GM12878 (cell line): ENCODE measurements around the gene NFATC2. TPM values are rescaled to one million over a fixed set of nuclear protein-coding genes. Genes with fewer than 3 reads are reported as not detected.

Source experiments
- ATAC-seq: fragments of 200-7000 bp; cut with Tn5 transposase; 3 replicates; pipeline ENCODE4 v1.9.1; 2020; ENCODE audit warnings: mild to moderate bottlenecking, moderate library complexity
- BruUV-seq: library from RNA; stranded (reverse); fragments of 400-500 nt; replicated peaks from 2 replicates; lab custom pipeline; 2021; lab: Mats Ljungman, UMichigan
- CTCF ChIA-PET: fragments of 300-600 bp; sonication (Branson Sonifier 250); formaldehyde crosslinking; extraction: SDS; loops from one replicate; lab custom pipeline; 2021; ENCODE audit warnings: inconsistent platforms; lab: Yijun Ruan, JAX
- POLR2A ChIA-PET: fragments of 350-600 bp; formaldehyde crosslinking; extraction: SDS; loops from one replicate; lab custom pipeline; 2021; ENCODE audit warnings: inconsistent platforms; lab: Charles Lee
- RAD21 ChIA-PET: fragments of 300-600 bp; sonication (Branson Sonifier 250); formaldehyde crosslinking; loops from one replicate; lab custom pipeline; 2023; ENCODE audit warnings: antibody characterized with exemption; ENCODE audit not compliant: unreplicated experiment; lab: Charles Lee
- SMC1A ChIA-PET: fragments of 300-600 bp; sonication (Branson Sonifier 250); formaldehyde crosslinking; loops from one replicate; lab custom pipeline; 2023; ENCODE audit not compliant: unreplicated experiment, uncharacterized antibody; lab: Charles Lee
- DNase-seq: peaks from one replicate; pipeline ENCODE4 v3.0.0-alpha.2; 2011; ENCODE audit warnings: low read depth, low spot score
- FAIRE-seq: peaks from 3 replicates; lab custom pipeline; 2011; peaks lifted over from hg19 to GRCh38; lab: Jason Lieb, UNC
- H2AFZ ChIP-seq: 2 replicates; pipeline ENCODE4 v1.6.0; 2011; ENCODE audit warnings: low read depth, low read length, control low read depth; ENCODE audit not compliant: control insufficient read depth
- H3K27ac ChIP-seq: 2 replicates; pipeline ENCODE4 v1.5.1; 2011; ENCODE audit warnings: control low read depth; ENCODE audit not compliant: control insufficient read depth, insufficient read depth
- H3K27me3 ChIP-seq, 2 experiments: replicated peaks in 1 of 2; 2 replicates each; pipeline versions ENCODE4 v1.6.0 to v1.6.1; 2011; ENCODE audit warnings: low read length in 1 of 2; ENCODE audit not compliant: control insufficient read depth in 2 of 2, insufficient read depth in 2 of 2
- H3K36me3 ChIP-seq, 2 experiments: 2 replicates each; pipeline ENCODE4 v1.5.1; 2011; ENCODE audit warnings: low read length in 1 of 2; ENCODE audit not compliant: control insufficient read depth in 2 of 2, insufficient read depth in 2 of 2
- H3K4me1 ChIP-seq: 2 replicates; pipeline ENCODE4 v1.6.1; 2011; ENCODE audit warnings: mild to moderate bottlenecking, low read length, moderate library complexity, mixed read lengths; ENCODE audit not compliant: control insufficient read depth, insufficient read depth
- H3K4me2 ChIP-seq: 2 replicates; pipeline ENCODE4 v1.6.0; 2011; ENCODE audit warnings: control low read depth; ENCODE audit not compliant: control insufficient read depth, insufficient read depth
- H3K4me3 ChIP-seq: fragments of 200-600 bp; sonication (generic); 2 replicates; pipeline ENCODE4 v1.5.1; 2016
- H3K79me2 ChIP-seq: 2 replicates; pipeline ENCODE4 v1.6.0; 2011; ENCODE audit warnings: low read length; ENCODE audit not compliant: control insufficient read depth, insufficient read depth
- H3K9ac ChIP-seq: 2 replicates; pipeline ENCODE4 v1.8.0; 2011; ENCODE audit warnings: low read length, control low read depth, mixed read lengths; ENCODE audit not compliant: control insufficient read depth, insufficient read depth
- H3K9me3 ChIP-seq: replicated peaks from 3 replicates; pipeline ENCODE4 v1.5.1; 2011; ENCODE audit warnings: mild to moderate bottlenecking, low read length; ENCODE audit not compliant: control insufficient read depth, insufficient read depth
- H4K20me1 ChIP-seq: 2 replicates; pipeline ENCODE4 v1.6.0; 2011; ENCODE audit not compliant: control insufficient read depth, insufficient read depth
- ASH2L ChIP-seq: fragments of 300-600, 200-600 bp; sonication (generic); IDR thresholded peaks from 2 replicates; pipeline ENCODE4 v1.6.1; 2017; ENCODE audit warnings: low read depth, mild to moderate bottlenecking, borderline replicate concordance
- CBX3 ChIP-seq: fragments of 200-600 bp; sonication (generic); IDR thresholded peaks from 2 replicates; pipeline ENCODE4 v1.6.1; 2016; ENCODE audit warnings: low read depth, borderline replicate concordance
- DPF2 ChIP-seq: fragments of 450-650 bp; IDR thresholded peaks from 2 replicates; pipeline ENCODE4 v1.6.1; 2017; ENCODE audit warnings: mild to moderate bottlenecking
- E2F8 ChIP-seq: fragments of 450-650 bp; IDR thresholded peaks from 2 replicates; pipeline ENCODE4 v1.6.1; 2018; ENCODE audit warnings: mild to moderate bottlenecking, low read depth, moderate library complexity; ENCODE audit not compliant: partially characterized antibody
- E4F1 ChIP-seq: fragments of 450-650 bp; IDR thresholded peaks from 2 replicates; pipeline ENCODE4 v1.6.1; 2018; ENCODE audit warnings: borderline replicate concordance, mild to moderate bottlenecking; ENCODE audit not compliant: partially characterized antibody
- FOS ChIP-seq: IDR thresholded peaks from 3 replicates; pipeline ENCODE4 v1.6.1; 2011; ENCODE audit warnings: borderline replicate concordance; ENCODE audit not compliant: insufficient read length; ENCODE audit errors: extremely low read depth
- HCFC1 ChIP-seq: fragments of 150-350 bp; IDR thresholded peaks from 2 replicates; pipeline ENCODE4 v1.6.1; 2014; ENCODE audit warnings: low read length
- KDM1A ChIP-seq: fragments of 200-600 bp; sonication (generic); IDR thresholded peaks from 2 replicates; pipeline ENCODE4 v1.6.1; 2016; ENCODE audit warnings: borderline replicate concordance
- NBN ChIP-seq: fragments of 450-650 bp; IDR thresholded peaks from 2 replicates; pipeline ENCODE4 v1.6.1; 2016
- POLR2A ChIP-seq: IDR thresholded peaks from 2 replicates; pipeline ENCODE4 v1.6.1; 2011; ENCODE audit warnings: low read depth, mild to moderate bottlenecking, low read length
- POLR2AphosphoS2 ChIP-seq: IDR thresholded peaks from 2 replicates; pipeline ENCODE4 v1.6.1; 2011; ENCODE audit warnings: low read depth, mild to moderate bottlenecking, low read length, improper control_type of control experiment, moderate library complexity
- POU2F2 ChIP-seq: IDR thresholded peaks from 3 replicates; pipeline ENCODE4 v1.6.1; 2011; ENCODE audit warnings: low read depth, mild to moderate bottlenecking, low read length, borderline replicate concordance
- PRDM15 ChIP-seq: fragments of 450-650 bp; formaldehyde crosslinking; IDR thresholded peaks from 2 replicates; pipeline ENCODE4 v1.4.0; 2020; ENCODE audit warnings: mild to moderate bottlenecking, moderate library complexity
- SMC3 ChIP-seq: IDR thresholded peaks from 2 replicates; pipeline ENCODE4 v1.6.1; 2011; ENCODE audit warnings: low read length, improper control_type of control experiment, borderline replicate concordance
- USF1 ChIP-seq: IDR thresholded peaks from 2 replicates; pipeline ENCODE4 v1.6.1; 2011; ENCODE audit warnings: borderline replicate concordance, low read depth, mild to moderate bottlenecking, moderate library complexity, mixed read lengths, low read length; ENCODE audit not compliant: insufficient read depth; ENCODE audit errors: extremely low read length
- YBX1 ChIP-seq: fragments of 450-650 bp; IDR thresholded peaks from 2 replicates; pipeline ENCODE4 v1.6.1; 2016; ENCODE audit warnings: antibody characterized with exemption
- WGBS: methylation state at CpG from one replicate; pipeline ENCODE4 v1.1.6; 2016; ENCODE audit warnings: low lambda C conversion rate; ENCODE audit not compliant: insufficient replicate concordance, insufficient coverage; ENCODE audit errors: missing lambda C conversion rate; 5-methylcytosine and 5-hydroxymethylcytosine counted together
- in situ Hi-C: fragments of 300-500 bp; cut with MboI; formaldehyde crosslinking; loops from 9 replicates; pipeline ENCODE4 v1.14.3; 2018; ENCODE audit warnings: mixed read lengths
- intact Hi-C: fragments of 100-400 bp; cut with micrococcal nuclease; formaldehyde crosslinking; loops from one replicate; pipeline ENCODE4 v1.14.2; 2022; ENCODE audit not compliant: unreplicated experiment
- polyA plus RNA-seq, 11 experiments: library from polyadenylated mRNA; depleted of rRNA in 4 of 11; unstranded in 6 of 11; stranded (reverse) in 5 of 11; fragments of >200 nt; fragmentation: Nextera tagmentation in 4 of 11; fragmentation: Illumina TruSeq in 1 of 11; extraction: Ambion mirVana in 4 of 11; extraction: Trizol in 1 of 11; gene quantifications; 1 replicate in 1 of 11; 2 replicates in 10 of 11; pipeline versions ENCODE4 v1.2.1 to v1.2.3, GENCODE V29; 2011 to 2016; ENCODE audit warnings: inconsistent platforms in 2 of 11, missing spikeins in 2 of 11, low read depth in 1 of 11
- total RNA-seq, 4 experiments: library from RNA; depleted of rRNA in 3 of 4; stranded (reverse); fragments of >200 nt in 3 of 4; fragmentation: Illumina TruSeq in 1 of 4; extraction: Trizol in 1 of 4; gene quantifications; 2 replicates each; pipeline versions ENCODE4 v1.2.1 to v1.2.3, GENCODE V29; 2013 to 2021

The NFATC2 gene
- total and polyA plus RNA-seq, 10 of the 15 experiments (the other 5 are each of a cell fraction or from before 2014, with no cell fraction given) = 3.3 to 20.0 (median 7.3) TPM

- no TSS peak for BruUV-seq
- Histone ChIP-seq H3K27ac (no peak overlapping the region), H3K27me3 (no peaks in the 10 kb centered on the region), H3K9ac (no peak overlapping the region), H3K36me3 (no peaks in the 10 kb centered on the region), H3K4me1 (peaks cover 3% of the 10 kb centered on the region; the same call in 1 of the 2 replicates), H3K4me2 (no peak overlapping the region), H4K20me1 (no peaks in the 10 kb centered on the region), H2AFZ (no peak overlapping the region), H3K9me3 (no peaks in the 10 kb centered on the region; the same call in 2 of the 3 replicates), H3K79me2 (no peaks in the 10 kb centered on the region), H3K4me3 (no peak overlapping the region)
- 4% methylated on average over 3 of the region's 3 CpGs for WGBS
- no peak for FAIRE-seq
- ChIA-PET POLR2A (no interaction called here), SMC1A (no interaction called here), CTCF (no interaction called here), RAD21 (no interaction called here)
- DNase-seq = no peak
- TF ChIP-seq PRDM15 (no peak), POLR2AphosphoS2 (no peak), USF1 (no peak), NBN (no peak), ASH2L (no peak), POLR2A (no peak), KDM1A (no peak), HCFC1 (no peak), E4F1 (no peak), E2F8 (no peak), POU2F2 (no peak), YBX1 (no peak), DPF2 (no peak), SMC3 (no peak), CBX3 (no peak), FOS (no peak)
- intact Hi-C loops = no loop called here
- in situ Hi-C loops = no loop called here
- no peak for ATAC-seq
Measured at GRCh38 chr20:51365670-51366069, 176.8 kb downstream of the NFATC2 start.
